NCI-H345 (cell line): ENCODE measurements around the gene NTF3.

Experiments used
- DNase-seq: peaks from one replicate; lab custom pipeline; 2025; lab: John Stamatoyannopoulos, UW

Gene NTF3

DNA sequence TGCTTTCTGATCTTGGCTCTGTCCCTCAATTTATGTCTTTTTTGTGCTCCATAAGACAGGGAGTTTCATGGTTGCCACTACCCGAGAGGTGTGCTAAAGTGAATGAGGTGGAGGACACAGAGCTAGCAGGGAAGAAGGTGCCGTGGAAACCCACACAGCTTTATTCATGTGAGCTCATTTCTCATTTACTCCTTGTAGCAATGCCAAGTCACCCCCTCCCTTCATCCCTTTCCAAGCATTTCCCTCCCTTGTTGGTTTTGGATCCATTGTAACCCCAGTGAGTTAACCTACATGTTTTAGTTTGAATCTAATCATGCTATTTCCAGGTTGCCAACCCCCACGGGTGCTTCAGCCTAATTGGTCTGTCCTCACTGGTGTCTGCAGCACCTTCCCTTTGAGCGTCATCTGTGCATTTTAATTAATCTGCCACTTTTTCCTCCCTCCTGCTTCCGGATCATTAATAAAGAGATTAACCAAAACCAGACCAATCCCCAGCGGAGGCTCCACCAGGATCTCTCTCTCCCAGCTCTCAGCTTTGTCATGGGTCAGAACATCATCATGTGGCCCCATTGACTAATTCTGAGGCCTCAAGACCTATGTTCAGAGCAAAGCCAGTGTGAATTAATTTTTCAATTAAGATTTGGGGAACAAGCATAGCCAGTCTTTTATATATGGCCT is 56.2 kb downstream of the NTF3 start:
- DNase-seq, result no peak

- no peak for DNase-seq
Measured at GRCh38 chr12:5488626-5488955, 56.7 kb downstream of the NTF3 start.

DNA sequence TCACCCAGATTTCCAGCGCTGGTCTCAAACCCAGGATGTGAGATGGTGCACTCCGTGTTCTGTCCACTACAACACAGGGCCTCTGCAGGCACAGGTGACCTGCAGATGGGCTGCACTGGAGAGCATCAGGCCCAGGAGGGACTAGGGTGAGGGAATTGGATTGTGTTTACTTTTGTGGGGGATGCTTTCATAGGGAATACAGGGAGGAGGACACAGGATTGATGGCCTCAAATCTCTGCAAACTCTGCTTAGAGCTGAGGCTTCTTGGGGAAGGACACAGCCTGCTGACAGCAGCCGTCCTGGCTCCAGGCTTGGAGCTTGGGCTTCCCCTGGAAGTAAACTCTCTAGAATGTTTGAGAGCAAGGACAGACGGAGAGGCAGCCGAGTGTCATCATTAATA is 57.1 kb downstream of the NTF3 start:
- no peak for DNase-seq

DNA sequence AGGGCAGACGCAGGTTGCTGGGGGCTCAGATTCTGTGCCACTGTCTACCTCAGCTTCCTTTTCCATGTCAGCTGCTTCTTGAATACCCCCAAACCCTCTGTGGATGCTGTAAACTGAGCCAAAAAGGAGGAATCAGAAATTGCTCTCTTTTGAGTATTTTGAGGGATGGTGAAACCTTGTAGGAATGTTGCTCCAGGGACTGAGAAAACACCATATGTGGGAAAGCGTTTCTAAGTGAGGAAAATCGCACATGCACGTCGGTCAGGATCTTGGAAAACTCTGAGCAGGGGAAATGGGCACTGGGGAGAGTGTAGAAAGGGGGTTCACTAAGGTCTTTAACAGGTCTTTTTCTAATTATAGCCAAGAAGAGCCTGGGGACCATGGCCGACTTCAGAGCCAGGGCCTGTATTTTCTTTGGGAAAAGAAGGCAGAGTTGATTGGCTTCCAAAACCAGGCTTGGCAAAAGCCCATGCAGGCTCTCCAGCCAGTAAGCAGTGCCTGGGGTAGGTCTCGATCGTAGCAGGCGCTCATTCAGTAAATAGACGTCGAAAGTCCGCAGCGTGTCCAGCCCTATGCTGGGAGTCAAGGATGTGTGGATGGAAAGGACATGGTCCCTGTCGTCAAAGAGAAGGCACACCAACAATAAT is 58.0 kb downstream of the NTF3 start:
- no peak for DNase-seq

- no peak for DNase-seq
Measured at GRCh38 chr12:5492562-5492961, 60.7 kb downstream of the NTF3 start.

- no peak for DNase-seq
Measured at GRCh38 chr12:5493018-5493417, 61.1 kb downstream of the NTF3 start.

- DNase-seq, result no peak
Measured at GRCh38 chr12:5494343-5494742, 62.4 kb downstream of the NTF3 start.

GRCh38 chr12:5497329-5498053 is 65.6 kb downstream of the NTF3 start:
- no peak for DNase-seq

GRCh38 chr12:5498076-5498475 is 66.2 kb downstream of the NTF3 start:
- DNase-seq, result no peak

- DNase-seq, result no peak
Measured at GRCh38 chr12:5498806-5499205, 66.9 kb downstream of the NTF3 start.

GRCh38 chr12:5499566-5500330 is 67.8 kb downstream of the NTF3 start:
- no peak for DNase-seq

- DNase-seq, result no peak
Measured at GRCh38 chr12:5500331-5500659, 68.4 kb downstream of the NTF3 start.

GRCh38 chr12:5503774-5504173 is 71.9 kb downstream of the NTF3 start:
- peak; percentile 7 for DNase-seq

- no peak for DNase-seq
Measured at GRCh38 chr12:5505116-5505515, 73.2 kb downstream of the NTF3 start.

GRCh38 chr12:5505751-5506150 is 73.8 kb downstream of the NTF3 start:
- no peak for DNase-seq

DNA sequence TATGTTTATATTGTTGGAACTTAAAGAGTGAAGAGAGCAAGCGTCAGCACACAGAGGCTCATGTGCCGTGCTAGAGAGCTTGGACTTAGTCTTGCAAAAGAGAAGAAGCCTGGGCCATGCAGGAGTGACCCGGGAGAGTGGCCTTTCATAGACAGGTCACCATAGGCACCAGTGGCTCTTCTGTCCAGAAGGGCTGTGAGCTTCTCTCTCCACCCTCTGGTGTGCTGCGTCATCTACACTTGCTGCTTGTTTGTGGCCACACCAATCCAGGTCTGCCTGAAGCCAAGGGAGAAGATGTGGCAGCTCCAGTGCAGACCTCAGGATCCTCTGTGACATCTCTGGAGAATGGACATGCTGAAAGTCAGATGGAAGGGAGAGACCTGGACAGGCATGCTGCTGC is 74.4 kb downstream of the NTF3 start:
- DNase-seq, result no peak

DNA sequence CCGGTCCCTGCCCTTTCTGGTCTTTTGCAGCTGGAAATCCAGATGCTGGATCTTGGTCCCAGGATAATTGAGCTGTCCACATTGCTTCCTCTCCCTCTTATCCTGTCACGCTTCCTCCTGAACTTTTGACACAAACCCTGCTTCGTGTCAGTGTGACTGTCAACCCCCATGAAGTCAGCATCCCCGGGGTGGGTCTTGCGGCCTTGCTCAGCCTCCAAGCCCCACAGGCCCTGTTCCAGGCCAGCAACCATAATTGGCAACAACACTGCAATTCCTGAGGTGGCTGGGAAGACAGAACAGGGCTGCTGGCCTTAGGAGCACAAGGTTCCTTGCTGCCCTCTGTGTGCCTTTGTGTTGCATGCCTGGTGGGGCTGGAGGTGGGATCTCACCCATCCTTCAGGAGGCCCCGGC is 74.9 kb downstream of the NTF3 start:
- DNase-seq, result no peak

DNA sequence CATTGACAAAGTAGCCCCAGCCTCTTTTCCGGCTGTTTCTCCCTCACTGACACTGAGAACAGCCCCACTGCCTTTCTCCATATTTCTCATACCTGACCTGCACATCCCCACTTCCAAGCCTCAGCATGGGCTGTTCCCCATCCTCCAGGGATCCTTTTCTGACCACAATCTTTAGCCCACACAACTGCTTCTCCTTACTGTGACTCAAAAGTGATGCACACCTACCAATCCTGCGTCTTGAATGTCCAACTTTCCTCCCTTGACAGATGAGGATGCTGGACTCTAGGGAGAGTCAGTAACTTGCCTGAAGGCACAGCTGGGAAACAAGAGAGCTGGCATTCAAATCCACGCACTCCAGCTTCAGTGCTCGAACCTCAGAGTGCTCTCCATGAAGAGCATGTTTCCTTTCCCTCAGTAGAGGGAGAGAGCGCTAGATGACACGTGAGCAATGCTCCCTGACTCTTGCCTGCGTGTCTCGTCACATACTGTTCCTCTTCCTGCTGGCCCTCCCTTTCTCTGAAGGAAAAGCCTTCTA is 75.6 kb downstream of the NTF3 start:
- no peak for DNase-seq

- no peak for DNase-seq
Measured at GRCh38 chr12:5507944-5508343, 76.0 kb downstream of the NTF3 start.

GRCh38 chr12:5509102-5509501 is 77.2 kb downstream of the NTF3 start:
- DNase-seq, result no peak

GRCh38 chr12:5509557-5509956 is 77.6 kb downstream of the NTF3 start:
- no peak for DNase-seq

- DNase-seq, result no peak
Measured at GRCh38 chr12:5510251-5510805, 78.4 kb downstream of the NTF3 start.
